Muscle of leg (tissue), 11 donors: ENCODE results near the gene DUSP12. TPM values are rescaled to one million over a fixed set of nuclear protein-coding genes. Genes with fewer than 3 reads are reported as not detected.
"Not testable (repeated sequence)": the region's sequence is repeated elsewhere in the genome, so short reads cannot be mapped to it uniquely, and the experiment has no call there.

Experiments
- DNase-seq: peaks from one replicate; pipeline ENCODE4 v3.0.0; 2013
- H3K27ac ChIP-seq: one replicate; pipeline ENCODE4 v1.5.1; 2013; ENCODE audit warnings: mild to moderate bottlenecking, low read length, control low read depth
- H3K27me3 ChIP-seq: one replicate; pipeline ENCODE4 v1.6.1; 2013; ENCODE audit warnings: low read length; ENCODE audit not compliant: control insufficient read depth, insufficient read depth
- H3K36me3 ChIP-seq: one replicate; pipeline ENCODE4 v1.6.1; 2013; ENCODE audit warnings: low read length; ENCODE audit not compliant: control insufficient read depth, insufficient read depth
- H3K4me1 ChIP-seq: one replicate; pipeline ENCODE4 v1.6.1; 2013; ENCODE audit warnings: low read length; ENCODE audit not compliant: control insufficient read depth, insufficient read depth
- H3K4me3 ChIP-seq: one replicate; pipeline ENCODE4 v1.5.1; 2013; ENCODE audit warnings: low read length, control low read depth
- H3K9me3 ChIP-seq: replicated peaks from 2 replicates; pipeline ENCODE4 v1.6.1; 2013; ENCODE audit warnings: low read depth, low read length; ENCODE audit not compliant: control insufficient read depth
- WGBS: methylation state at CpG from one replicate; pipeline ENCODE4 v1.1.5; 2013; ENCODE audit warnings: missing lambda C conversion rate; ENCODE audit not compliant: insufficient coverage; 5-methylcytosine and 5-hydroxymethylcytosine counted together
- polyA plus RNA-seq, 8 donors: library from polyadenylated mRNA; unstranded; fragments of 120-200 nt; gene quantifications; one replicate each; pipeline versions ENCODE4 v1.2.1 to v1.2.3, GENCODE V29; 2013; ENCODE audit warnings: inconsistent platforms in 1 of 8, low replicate concordance in 1 of 8; ENCODE audit not compliant: insufficient read length in 8 of 8, insufficient read depth in 1 of 8
- total RNA-seq: library from RNA; stranded (reverse); fragments of 120-200 nt; gene quantifications from one replicate; pipeline ENCODE4 v1.2.4, GENCODE V29; 2013

DUSP12 gene
- total and polyA plus RNA-seq, 9 donors, result 21.6 to 32.3 (median 23.6) TPM

DNA sequence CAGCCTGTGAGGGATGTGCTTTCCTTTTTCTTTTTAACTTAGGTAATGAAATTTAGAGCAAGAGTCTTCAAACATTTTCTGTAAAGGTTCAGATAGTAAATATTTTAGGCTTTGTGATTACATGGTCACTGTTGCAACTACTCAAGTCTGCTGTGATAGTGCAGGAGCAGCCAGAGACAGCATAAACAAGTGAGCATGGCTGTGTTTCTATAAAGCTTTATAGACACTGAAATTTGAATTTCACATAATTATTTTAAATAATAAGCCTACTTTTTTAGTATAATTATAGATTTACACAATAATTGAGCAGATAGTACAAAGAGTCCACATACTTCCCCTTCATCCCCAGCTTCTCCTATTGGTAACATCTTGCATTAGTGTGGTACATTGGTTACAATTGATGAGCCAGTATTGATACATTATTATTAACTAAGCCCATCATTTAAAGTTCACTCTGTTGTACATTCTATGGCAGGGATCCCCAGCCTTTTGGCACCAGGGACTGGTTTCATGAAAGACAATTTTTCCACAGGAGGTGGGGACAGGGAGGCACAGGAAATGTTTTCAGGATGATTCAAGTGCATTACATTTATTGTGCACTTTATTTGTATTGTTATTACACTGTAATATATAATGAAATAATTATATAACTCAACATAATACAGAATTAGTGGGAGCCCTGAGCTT lies 19.5 kb downstream of the DUSP12 start:
- Histone ChIP-seq H3K4me3 (no peak overlapping the region), H3K27ac (no peak overlapping the region), H3K27me3 (no peaks in the 10 kb centered on the region), H3K4me1 (peaks cover 3% of the 10 kb centered on the region), H3K36me3 (no peaks in the 10 kb centered on the region), H3K9me3 (no peaks in the 10 kb centered on the region)
- DNase-seq, result no peak

DNA sequence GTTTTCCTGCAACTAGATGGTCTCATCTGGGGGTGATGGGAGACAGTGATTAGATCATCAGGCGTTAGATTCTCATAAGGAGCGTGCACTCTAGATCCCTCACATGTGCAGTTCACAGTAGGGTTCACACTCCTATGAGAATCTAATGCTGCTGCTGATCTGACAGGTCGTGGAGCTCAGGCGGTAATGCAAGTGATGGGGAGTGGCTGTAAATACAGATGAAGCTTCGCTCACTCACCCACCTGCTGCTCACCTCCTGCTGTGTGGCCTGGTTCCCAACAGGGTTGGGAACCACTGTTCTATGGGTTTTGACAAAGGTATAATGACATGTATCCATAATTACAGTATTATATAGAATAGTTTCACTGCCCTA lies 20.1 kb downstream of the DUSP12 start:
- 66% methylated on average over 2 of the region's 5 CpGs for WGBS
- DNase-seq, H3K4me1 ChIP-seq, H3K27ac ChIP-seq, H3K9me3 ChIP-seq, H3K36me3 ChIP-seq, H3K27me3 ChIP-seq, H3K4me3 ChIP-seq: not testable (repeated sequence)

DNA sequence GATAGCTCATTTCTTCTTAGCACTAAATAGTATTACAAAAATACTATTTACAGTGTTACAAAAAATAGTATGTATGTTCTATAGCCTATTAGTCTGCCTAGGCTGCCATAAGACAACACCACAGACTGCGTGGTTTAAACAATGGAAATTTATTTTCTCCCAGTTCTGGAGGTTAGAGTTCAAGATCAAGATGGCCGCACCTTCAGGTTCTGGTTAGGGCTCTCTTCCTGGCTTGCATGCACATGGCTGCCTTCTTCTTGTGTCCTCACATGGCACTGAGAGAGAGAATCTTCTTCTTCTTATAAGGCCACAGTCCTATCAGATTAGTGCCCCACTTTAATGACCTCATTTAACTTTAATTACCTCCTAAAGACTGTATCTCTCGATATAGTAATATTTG lies 20.7 kb downstream of the DUSP12 start:
- Histone ChIP-seq H3K27me3 (no peaks in the 10 kb centered on the region), H3K9me3 (no peaks in the 10 kb centered on the region), H3K36me3 (no peaks in the 10 kb centered on the region), H3K4me1 (peaks cover 3% of the 10 kb centered on the region), H3K4me3 (no peak overlapping the region), H3K27ac (no peak overlapping the region)
- DNase-seq, result no peak
- no CpG with 5 or more reads among the region's 3 CpGs for WGBS

DNA sequence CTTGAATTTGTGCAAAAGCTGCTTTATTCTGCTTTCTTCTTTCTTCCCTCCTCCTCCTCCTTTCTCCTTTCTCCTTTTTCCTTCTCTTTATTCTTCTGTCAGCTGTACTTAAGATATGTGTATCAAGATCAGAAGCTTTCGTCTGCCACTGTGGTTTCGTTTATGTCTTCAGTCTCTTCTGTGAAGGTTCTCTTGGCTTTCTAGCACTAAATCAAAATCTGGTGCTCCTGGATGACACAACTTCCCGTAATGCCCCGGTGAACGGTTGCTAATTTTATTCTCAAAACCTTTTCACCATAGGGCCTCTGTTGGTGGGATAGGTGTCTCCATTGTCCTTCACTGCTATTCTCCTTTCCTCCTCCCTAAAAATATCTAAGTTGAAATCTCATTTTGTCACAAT lies 21.6 kb downstream of the DUSP12 start:
- no peak overlapping the region for H3K27ac ChIP-seq
- H3K4me1 ChIP-seq, result peaks cover 3% of the 10 kb centered on the region
- H3K27me3 ChIP-seq, result no peaks in the 10 kb centered on the region
- WGBS, result 93% methylated on average over 2 of the region's 5 CpGs
- no peaks in the 10 kb centered on the region for H3K9me3 ChIP-seq
- no peak for DNase-seq
- H3K36me3 ChIP-seq, result no peaks in the 10 kb centered on the region
- no peak overlapping the region for H3K4me3 ChIP-seq

DNA sequence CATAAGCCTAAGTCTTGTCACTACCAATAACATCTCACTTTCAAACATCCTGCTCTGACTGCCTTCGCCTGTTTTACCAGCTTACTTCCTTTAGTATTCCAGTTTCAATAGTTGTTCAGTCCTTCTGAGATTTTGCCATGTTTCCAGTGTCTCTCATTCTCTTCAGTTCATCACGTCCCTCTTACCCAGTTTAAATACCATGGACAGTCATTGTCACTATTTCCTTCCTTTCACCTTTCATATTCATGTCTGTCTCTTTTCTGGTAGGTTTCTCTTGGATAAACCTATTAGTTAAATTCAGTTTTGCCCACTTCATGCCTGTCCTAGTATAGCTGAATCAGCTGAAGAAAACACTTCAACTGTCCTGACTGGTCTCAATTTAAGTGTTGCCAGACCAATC lies 22.4 kb downstream of the DUSP12 start:
- H3K27me3 ChIP-seq, result no peaks in the 10 kb centered on the region
- WGBS, result 83% methylated on average over 1 of the region's 2 CpGs
- H3K27ac ChIP-seq, result peak overlapping the region; percentile 15
- DNase-seq, result no peak
- no peak overlapping the region for H3K4me3 ChIP-seq
- H3K9me3 ChIP-seq, result no peaks in the 10 kb centered on the region
- peaks cover 2% of the 10 kb centered on the region for H3K4me1 ChIP-seq
- H3K36me3 ChIP-seq, result no peaks in the 10 kb centered on the region

DNA sequence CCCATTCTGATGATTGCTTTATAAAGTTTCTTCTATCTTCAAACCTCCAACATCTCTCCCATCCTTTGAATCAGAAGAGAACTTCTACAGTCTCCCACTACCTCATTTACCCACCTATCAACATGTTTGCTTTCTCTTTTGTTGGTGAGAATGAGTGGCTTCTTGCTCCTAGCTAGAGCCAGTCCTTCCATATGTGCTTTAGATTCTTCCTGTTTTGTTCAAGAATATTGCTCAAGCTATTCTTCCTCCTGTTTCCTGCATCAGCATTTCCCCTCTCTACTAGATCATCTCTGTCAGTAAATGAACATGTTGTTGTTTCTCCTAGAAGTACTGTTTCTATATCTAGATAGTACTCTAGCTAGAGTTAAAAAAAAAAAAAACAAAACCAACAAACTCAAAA lies 22.8 kb downstream of the DUSP12 start:
- peak; percentile 53 for DNase-seq
- no peaks in the 10 kb centered on the region for H3K4me1 ChIP-seq

DNA sequence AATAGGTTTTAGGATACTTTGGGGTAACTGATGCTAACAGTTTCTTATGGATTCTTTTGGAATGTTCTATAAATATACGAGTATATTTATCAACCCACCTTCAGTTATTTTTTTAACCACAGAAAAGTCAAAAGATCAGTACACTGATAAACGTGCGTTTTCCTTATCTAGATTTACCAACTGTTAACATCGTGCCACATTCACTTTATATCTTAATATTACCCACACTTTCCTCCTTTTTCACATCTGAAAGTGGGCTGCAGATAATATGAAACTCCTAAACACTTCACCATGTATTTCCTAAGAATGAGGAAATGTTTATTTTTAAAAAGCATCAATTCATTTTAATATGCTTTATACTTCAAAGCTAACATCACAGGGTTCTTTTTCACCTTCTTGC lies 24.2 kb downstream of the DUSP12 start:
- Histone ChIP-seq H3K27ac (no peak overlapping the region), H3K9me3 (no peaks in the 10 kb centered on the region), H3K4me3 (no peak overlapping the region), H3K36me3 (no peaks in the 10 kb centered on the region), H3K27me3 (no peaks in the 10 kb centered on the region), H3K4me1 (no peaks in the 10 kb centered on the region)
- no peak for DNase-seq
- WGBS, result 100% methylated on average over 2 of the region's 4 CpGs

More for the DNA sequence above, 22.8 kb downstream of the DUSP12 start:
- H3K36me3 ChIP-seq, result no peaks in the 10 kb centered on the region
- no peak overlapping the region for H3K4me3 ChIP-seq
- H3K9me3 ChIP-seq, result no peaks in the 10 kb centered on the region
- peak overlapping the region; percentile 15 for H3K27ac ChIP-seq
- no peaks in the 10 kb centered on the region for H3K27me3 ChIP-seq

DNA sequence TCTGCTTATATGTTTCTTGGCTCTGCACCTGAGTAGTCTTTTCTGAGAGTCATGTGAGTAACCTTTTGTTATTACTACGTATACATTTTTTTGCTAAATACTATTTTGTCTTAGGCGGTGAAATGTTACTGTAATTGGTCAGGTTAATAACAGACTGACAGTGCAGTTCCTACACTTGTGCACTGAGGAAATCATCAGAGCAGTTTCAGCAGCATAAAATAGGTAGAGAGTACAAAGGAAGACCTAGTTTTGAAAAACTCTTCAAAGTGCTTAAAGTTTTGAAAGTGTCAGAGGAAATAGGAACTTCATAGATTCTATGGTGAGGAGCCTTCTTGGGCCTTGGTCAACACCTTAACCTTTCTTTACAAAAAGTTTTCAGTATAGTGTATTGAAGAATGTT lies 27.7 kb downstream of the DUSP12 start:
- no CpG with 5 or more reads among the region's 2 CpGs for WGBS
- Histone ChIP-seq H3K27ac (no peak overlapping the region), H3K4me1 (no peaks in the 10 kb centered on the region)

DNA sequence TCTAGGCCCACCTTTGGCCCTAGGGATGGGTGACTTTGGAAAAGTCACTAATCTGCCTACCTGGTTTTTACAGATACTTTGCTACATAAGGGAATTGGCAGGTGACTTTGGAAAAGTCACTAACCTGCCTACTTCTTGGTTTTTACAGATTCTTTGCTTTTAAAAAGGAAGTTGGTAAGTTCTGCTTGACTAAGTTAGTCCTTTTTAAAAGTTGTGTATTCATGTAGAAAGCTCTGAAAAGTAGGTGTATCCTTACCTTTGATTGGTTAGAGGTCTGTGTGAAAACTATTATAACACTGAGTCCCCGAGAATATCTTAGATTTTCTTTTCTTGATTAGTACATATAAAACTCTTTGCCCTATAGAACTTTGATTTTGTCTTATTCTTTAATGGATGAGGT lies 28.9 kb downstream of the DUSP12 start:
- no peak for DNase-seq
- peaks cover 8% of the 10 kb centered on the region for H3K36me3 ChIP-seq
- WGBS, result no CpG with 5 or more reads among the region's 1 CpG
- no peaks in the 10 kb centered on the region for H3K27me3 ChIP-seq
- H3K4me3 ChIP-seq, result no peak overlapping the region
- H3K9me3 ChIP-seq, result no peaks in the 10 kb centered on the region
- no peak overlapping the region for H3K27ac ChIP-seq
- no peaks in the 10 kb centered on the region for H3K4me1 ChIP-seq

More for the DNA sequence above, 27.7 kb downstream of the DUSP12 start:
- DNase-seq, result no peak
- Histone ChIP-seq H3K9me3 (no peaks in the 10 kb centered on the region), H3K4me3 (no peak overlapping the region), H3K27me3 (no peaks in the 10 kb centered on the region), H3K36me3 (peaks cover 3% of the 10 kb centered on the region)

DNA sequence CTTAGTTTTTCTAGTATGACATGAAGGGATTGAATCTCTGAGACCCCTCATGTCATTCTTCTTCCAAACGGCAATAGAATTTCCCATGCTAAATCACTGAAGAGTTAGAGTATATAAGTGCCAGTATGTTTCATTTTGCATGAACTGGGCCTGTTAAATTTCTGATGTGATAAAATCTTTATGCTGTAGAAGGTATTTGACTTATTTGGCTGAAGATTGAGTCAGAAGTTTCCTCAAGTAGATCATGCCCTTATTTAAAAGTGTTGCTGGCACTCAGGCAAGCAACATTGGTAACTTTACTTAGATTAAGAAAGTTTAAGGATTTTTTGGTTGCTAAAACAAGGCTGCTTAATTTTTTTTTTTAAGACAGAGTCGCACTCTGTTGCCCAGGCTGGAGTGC lies 29.8 kb downstream of the DUSP12 start:
- no peaks in the 10 kb centered on the region for H3K4me1 ChIP-seq
- 86% methylated on average over 1 of the region's 2 CpGs for WGBS
- no peak for DNase-seq
- H3K9me3 ChIP-seq, result no peaks in the 10 kb centered on the region
- no peak overlapping the region for H3K4me3 ChIP-seq
- peaks cover 11% of the 10 kb centered on the region for H3K36me3 ChIP-seq
- no peaks in the 10 kb centered on the region for H3K27me3 ChIP-seq
- H3K27ac ChIP-seq, result no peak overlapping the region

DNA sequence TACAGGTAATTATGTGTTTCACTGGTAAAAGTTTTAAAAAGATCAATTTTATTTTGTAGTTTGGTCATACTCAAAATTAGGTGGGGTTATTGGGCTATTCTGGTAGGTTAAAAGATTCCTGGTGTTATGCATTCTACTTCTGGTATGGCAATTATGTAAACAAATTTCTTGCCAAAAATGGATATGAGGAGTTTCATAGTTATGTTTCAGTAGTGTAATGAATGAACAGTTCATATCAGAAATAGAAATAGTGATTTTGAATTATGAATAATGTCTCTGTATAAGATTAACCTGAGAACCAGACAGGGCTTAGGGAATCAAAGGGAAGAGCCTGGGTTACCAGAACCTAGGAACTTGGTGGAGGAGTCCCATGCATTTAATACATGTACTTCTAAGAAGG lies 32.4 kb downstream of the DUSP12 start:
- H3K36me3 ChIP-seq, result peaks cover 17% of the 10 kb centered on the region
- H3K27ac ChIP-seq, result no peak overlapping the region
- DNase-seq, result no peak
- H3K4me1 ChIP-seq, result no peaks in the 10 kb centered on the region
- no peaks in the 10 kb centered on the region for H3K9me3 ChIP-seq
- no peaks in the 10 kb centered on the region for H3K27me3 ChIP-seq
- H3K4me3 ChIP-seq, result no peak overlapping the region
